Measurements from ENCODE around the gene NPPA. TPM values are rescaled to one million over a fixed set of nuclear protein-coding genes. Genes with fewer than 3 reads are reported as not detected.

NPPA gene
- polyA plus RNA-seq, 1 of the 3 experiments (the other 2 are of a cell fraction) = not detected

- TF ChIP-seq, protein P1, sequence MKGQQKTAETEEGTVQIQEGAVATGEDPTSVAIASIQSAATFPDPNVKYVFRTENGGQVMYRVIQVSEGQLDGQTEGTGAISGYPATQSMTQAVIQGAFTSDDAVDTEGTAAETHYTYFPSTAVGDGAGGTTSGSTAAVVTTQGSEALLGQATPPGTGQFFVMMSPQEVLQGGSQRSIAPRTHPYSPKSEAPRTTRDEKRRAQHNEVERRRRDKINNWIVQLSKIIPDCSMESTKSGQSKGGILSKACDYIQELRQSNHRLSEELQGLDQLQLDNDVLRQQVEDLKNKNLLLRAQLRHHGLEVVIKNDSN (IDR thresholded peaks at IDR 0.05; ENCODE audit: borderline replicate concordance, low read depth) = no peak
- TF ChIP-seq ELF1 (IDR thresholded peaks at IDR 0.05) (no peak), EP300 (IDR thresholded peaks at IDR 0.05; ENCODE audit: borderline replicate concordance in 1 of 2, low read depth in 1 of 2, low read length in 1 of 2) (no peak)
These were observed 20.6 kb downstream of the NPPA start (continued) for GRCh38 chr1:11826946-11827345.

DNA sequence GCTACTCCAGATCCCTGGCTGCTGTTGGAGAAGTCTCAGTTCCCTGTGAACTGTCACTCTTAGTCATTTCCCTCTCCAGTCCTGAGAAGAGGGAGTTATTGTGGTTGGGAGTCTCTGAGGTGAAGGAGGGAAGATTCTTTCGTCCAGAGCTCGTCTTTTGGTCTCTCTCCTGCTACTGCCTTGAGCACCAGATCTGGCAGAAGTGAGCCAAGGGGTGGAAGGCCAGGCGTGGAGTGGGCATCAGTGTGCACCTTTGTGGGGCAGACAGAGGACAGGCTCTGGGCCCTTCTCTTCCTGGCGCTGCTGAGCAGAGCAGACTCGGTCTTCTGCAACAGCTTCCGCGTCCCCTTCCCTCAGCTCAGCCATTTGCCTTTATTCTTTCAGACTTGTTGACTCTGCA is 22.5 kb downstream of the NPPA start:
- Histone ChIP-seq H3K27ac (ENCODE audit: low read depth in 2 of 2, low read length in 1 of 2) (no peak overlapping the region), H3K4me3 (ENCODE audit: low read depth in 2 of 2, low read length in 1 of 2) (no peak overlapping the region), H3K79me2 (ENCODE audit: insufficient read depth) (no peaks in the 10 kb centered on the region), H2AFZ (ENCODE audit: low read depth) (no peak overlapping the region), H3K27me3 (ENCODE audit: insufficient read depth) (no peaks in the 10 kb centered on the region), H3K4me2 (no peak overlapping the region), H4K20me1 (ENCODE audit: insufficient read depth) (no peaks in the 10 kb centered on the region), H3K9me2 (no peaks in the 10 kb centered on the region), H3K9ac (no peak overlapping the region), H3K9me3 (no peaks in the 10 kb centered on the region), H3K36me3 (replicated peaks in 1 of 2; ENCODE audit: control insufficient read depth in 1 of 2, insufficient read depth in 2 of 2, low read length in 1 of 2) (peaks cover 10 to 61% of the 10 kb centered on the region in 2 experiments), H3F3A (replicated peaks; ENCODE audit: insufficient read depth) (peaks cover 8% of the 10 kb centered on the region), H3K4me1 (ENCODE audit: control insufficient read depth in 1 of 2, insufficient read depth in 2 of 2, low read depth in 1 of 2, low read length in 1 of 2) (no peaks in the 10 kb centered on the region)
- no peak for DNase-seq
- CTCF ChIA-PET = interaction anchor here (1.3 to 6.4 kb wide), 2 partner anchors 14 to 69 kb away, joined by 4 to 29 read pairs; no protein-coding TSS in a partner anchor
- WGBS (ENCODE audit: low lambda C conversion rate) = 92% methylated on average over 7 of the region's 7 CpGs
- POLR2A ChIA-PET = no interaction called here
- TF ChIP-seq CHD2 (IDR thresholded peaks at IDR 0.05; ENCODE audit: low read length, partially characterized antibody) (no peak), SIN3A (IDR thresholded peaks at IDR 0.05; ENCODE audit: borderline replicate concordance, low read depth, low read length) (no peak), ELF1 (IDR thresholded peaks at IDR 0.05) (no peak), IRF3 (IDR thresholded peaks at IDR 0.05; ENCODE audit: low read depth, low read length) (no peak), CTCF (IDR thresholded peaks at IDR 0.05) (no peak), FOSL2 (IDR thresholded peaks at IDR 0.05; ENCODE audit: borderline replicate concordance, low read depth) (no peak), RCOR1 (IDR thresholded peaks at IDR 0.05; ENCODE audit: low read length) (no peak), EZH2phosphoT487 (IDR thresholded peaks at IDR 0.05; ENCODE audit: borderline replicate concordance, low read depth) (no peak), MEF2A (IDR thresholded peaks at IDR 0.05; ENCODE audit: borderline replicate concordance, low read depth) (no peak), GATA2 (CRISPR knock-in tag; IDR thresholded peaks at IDR 0.05) (no peak), RAD21 (IDR thresholded peaks at IDR 0.05; ENCODE audit: low read length) (no peak), MAX (IDR thresholded peaks at IDR 0.05; ENCODE audit: low read depth) (no peak), TEAD4 (IDR thresholded peaks at IDR 0.05; ENCODE audit: borderline replicate concordance, insufficient read depth) (no peak), TAF1 (IDR thresholded peaks at IDR 0.05; ENCODE audit: borderline replicate concordance, low read depth, low read length) (no peak), RXRA (IDR thresholded peaks at IDR 0.05; ENCODE audit: borderline replicate concordance, low read depth) (no peak), EP300 (IDR thresholded peaks at IDR 0.05; ENCODE audit: borderline replicate concordance in 1 of 2, low read depth in 1 of 2, low read length in 1 of 2) (no peak)
- TF ChIP-seq, protein P2, sequence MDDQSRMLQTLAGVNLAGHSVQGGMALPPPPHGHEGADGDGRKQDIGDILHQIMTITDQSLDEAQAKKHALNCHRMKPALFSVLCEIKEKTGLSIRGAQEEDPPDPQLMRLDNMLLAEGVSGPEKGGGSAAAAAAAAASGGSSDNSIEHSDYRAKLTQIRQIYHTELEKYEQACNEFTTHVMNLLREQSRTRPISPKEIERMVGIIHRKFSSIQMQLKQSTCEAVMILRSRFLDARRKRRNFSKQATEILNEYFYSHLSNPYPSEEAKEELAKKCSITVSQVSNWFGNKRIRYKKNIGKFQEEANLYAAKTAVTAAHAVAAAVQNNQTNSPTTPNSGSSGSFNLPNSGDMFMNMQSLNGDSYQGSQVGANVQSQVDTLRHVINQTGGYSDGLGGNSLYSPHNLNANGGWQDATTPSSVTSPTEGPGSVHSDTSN (IDR thresholded peaks at IDR 0.05) = no peak
- TF ChIP-seq, protein P3, sequence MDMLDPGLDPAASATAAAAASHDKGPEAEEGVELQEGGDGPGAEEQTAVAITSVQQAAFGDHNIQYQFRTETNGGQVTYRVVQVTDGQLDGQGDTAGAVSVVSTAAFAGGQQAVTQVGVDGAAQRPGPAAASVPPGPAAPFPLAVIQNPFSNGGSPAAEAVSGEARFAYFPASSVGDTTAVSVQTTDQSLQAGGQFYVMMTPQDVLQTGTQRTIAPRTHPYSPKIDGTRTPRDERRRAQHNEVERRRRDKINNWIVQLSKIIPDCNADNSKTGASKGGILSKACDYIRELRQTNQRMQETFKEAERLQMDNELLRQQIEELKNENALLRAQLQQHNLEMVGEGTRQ (IDR thresholded peaks at IDR 0.05; ENCODE audit: borderline replicate concordance, low read depth, low read length) = no peak
- TF ChIP-seq, protein P4, sequence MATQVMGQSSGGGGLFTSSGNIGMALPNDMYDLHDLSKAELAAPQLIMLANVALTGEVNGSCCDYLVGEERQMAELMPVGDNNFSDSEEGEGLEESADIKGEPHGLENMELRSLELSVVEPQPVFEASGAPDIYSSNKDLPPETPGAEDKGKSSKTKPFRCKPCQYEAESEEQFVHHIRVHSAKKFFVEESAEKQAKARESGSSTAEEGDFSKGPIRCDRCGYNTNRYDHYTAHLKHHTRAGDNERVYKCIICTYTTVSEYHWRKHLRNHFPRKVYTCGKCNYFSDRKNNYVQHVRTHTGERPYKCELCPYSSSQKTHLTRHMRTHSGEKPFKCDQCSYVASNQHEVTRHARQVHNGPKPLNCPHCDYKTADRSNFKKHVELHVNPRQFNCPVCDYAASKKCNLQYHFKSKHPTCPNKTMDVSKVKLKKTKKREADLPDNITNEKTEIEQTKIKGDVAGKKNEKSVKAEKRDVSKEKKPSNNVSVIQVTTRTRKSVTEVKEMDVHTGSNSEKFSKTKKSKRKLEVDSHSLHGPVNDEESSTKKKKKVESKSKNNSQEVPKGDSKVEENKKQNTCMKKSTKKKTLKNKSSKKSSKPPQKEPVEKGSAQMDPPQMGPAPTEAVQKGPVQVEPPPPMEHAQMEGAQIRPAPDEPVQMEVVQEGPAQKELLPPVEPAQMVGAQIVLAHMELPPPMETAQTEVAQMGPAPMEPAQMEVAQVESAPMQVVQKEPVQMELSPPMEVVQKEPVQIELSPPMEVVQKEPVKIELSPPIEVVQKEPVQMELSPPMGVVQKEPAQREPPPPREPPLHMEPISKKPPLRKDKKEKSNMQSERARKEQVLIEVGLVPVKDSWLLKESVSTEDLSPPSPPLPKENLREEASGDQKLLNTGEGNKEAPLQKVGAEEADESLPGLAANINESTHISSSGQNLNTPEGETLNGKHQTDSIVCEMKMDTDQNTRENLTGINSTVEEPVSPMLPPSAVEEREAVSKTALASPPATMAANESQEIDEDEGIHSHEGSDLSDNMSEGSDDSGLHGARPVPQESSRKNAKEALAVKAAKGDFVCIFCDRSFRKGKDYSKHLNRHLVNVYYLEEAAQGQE (IDR thresholded peaks at IDR 0.05; ENCODE audit: low read depth, low read length) = no peak

Data from SK-N-SH (cell line).